ENCODE measurements around the gene NHSL2. TPM values are rescaled to one million over a fixed set of nuclear protein-coding genes. Genes with fewer than 3 reads are reported as not detected.

The NHSL2 gene
- total RNA-seq, 4 donors from 2014 or later: 10.4 to 35.8 (median 13.9) TPM

DNA sequence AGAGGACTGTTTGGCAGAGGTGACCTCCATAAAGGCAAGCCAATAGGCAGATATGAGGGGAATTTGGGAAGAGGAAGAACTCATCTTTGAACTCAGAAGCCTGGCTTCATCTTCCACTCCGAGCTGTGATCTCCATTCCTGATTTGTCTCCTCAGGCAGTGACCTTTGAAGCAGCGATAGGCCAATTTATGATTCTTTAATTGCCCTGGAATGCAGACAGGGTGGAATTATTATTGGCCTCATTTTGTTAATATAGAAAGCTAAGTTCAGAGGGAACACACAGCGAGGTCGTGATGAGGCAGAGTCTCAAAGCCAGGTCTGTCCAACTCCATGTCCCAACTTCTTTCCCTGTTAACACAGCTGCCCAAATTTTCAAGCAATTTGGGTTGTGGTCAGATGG lies 204.2 kb downstream of the NHSL2 start:
- H3K36me3 ChIP-seq: no peaks in the 10 kb centered on the region
- H3K4me3 ChIP-seq: no peak overlapping the region
- 37 to 70% methylated on average over 2 to 4 of the region's 4 CpGs for WGBS, 2 donors (ENCODE audit: low coverage in 1 of 2)
- H3K9me3 ChIP-seq: no peaks in the 10 kb centered on the region
- ATAC-seq: no peak
- no peaks in the 10 kb centered on the region for H3K27me3 ChIP-seq
- peak overlapping the region in 3 of 4 donors; percentile 47 to 63 (median 61) for H3K27ac ChIP-seq
- TF ChIP-seq, protein P1, sequence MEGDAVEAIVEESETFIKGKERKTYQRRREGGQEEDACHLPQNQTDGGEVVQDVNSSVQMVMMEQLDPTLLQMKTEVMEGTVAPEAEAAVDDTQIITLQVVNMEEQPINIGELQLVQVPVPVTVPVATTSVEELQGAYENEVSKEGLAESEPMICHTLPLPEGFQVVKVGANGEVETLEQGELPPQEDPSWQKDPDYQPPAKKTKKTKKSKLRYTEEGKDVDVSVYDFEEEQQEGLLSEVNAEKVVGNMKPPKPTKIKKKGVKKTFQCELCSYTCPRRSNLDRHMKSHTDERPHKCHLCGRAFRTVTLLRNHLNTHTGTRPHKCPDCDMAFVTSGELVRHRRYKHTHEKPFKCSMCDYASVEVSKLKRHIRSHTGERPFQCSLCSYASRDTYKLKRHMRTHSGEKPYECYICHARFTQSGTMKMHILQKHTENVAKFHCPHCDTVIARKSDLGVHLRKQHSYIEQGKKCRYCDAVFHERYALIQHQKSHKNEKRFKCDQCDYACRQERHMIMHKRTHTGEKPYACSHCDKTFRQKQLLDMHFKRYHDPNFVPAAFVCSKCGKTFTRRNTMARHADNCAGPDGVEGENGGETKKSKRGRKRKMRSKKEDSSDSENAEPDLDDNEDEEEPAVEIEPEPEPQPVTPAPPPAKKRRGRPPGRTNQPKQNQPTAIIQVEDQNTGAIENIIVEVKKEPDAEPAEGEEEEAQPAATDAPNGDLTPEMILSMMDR (IDR thresholded peaks at IDR 0.05): no peak
- no peak for TF ChIP-seq POLR2AphosphoS5 (IDR thresholded peaks at IDR 0.05)
- TF ChIP-seq POLR2A (IDR thresholded peaks at IDR 0.05): no peak
- H3K4me1 ChIP-seq: peaks cover 0 to 28% (median 0%) of the 10 kb centered on the region in 3 donors

DNA sequence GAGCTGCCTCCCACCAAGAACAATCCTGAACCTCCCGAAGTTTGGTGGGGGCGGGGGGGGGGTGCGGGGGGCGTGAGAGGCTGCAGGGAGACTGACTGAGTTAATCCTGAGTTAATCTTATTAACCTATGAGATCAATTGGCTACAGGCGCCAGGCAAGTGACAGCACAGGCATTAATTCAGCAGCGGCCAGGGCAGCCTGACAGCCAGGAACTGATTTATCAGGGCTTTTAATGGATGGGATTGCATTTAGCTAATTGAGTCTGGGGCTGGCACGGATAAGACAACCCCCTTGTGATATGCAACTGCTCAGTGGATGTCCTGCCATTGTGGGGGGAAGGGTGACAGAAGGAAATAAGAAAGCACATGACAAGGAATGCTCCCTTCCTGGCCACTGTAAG lies 204.7 kb downstream of the NHSL2 start:
- 72% methylated on average over 3 of the region's 7 CpGs; no CpG with 5 or more reads in 1 of the 2 donors for WGBS, 2 donors (ENCODE audit: low coverage in 1 of 2)
- ATAC-seq: no peak
- H3K36me3 ChIP-seq: no peaks in the 10 kb centered on the region
- no peaks in the 10 kb centered on the region for H3K27me3 ChIP-seq
- peaks cover 0 to 29% (median 0%) of the 10 kb centered on the region in 3 donors for H3K4me1 ChIP-seq
- H3K4me3 ChIP-seq: no peak overlapping the region
- TF ChIP-seq POLR2AphosphoS5 (IDR thresholded peaks at IDR 0.05): no peak
- TF ChIP-seq POLR2A (IDR thresholded peaks at IDR 0.05): no peak
- no peak for TF ChIP-seq EP300 (IDR thresholded peaks at IDR 0.05)
- TF ChIP-seq, protein P1 (IDR thresholded peaks at IDR 0.05): no peak
- H3K27ac ChIP-seq: peak overlapping the region in 2 of 4 donors; percentile 39 to 47
- H3K9me3 ChIP-seq: no peaks in the 10 kb centered on the region

DNA sequence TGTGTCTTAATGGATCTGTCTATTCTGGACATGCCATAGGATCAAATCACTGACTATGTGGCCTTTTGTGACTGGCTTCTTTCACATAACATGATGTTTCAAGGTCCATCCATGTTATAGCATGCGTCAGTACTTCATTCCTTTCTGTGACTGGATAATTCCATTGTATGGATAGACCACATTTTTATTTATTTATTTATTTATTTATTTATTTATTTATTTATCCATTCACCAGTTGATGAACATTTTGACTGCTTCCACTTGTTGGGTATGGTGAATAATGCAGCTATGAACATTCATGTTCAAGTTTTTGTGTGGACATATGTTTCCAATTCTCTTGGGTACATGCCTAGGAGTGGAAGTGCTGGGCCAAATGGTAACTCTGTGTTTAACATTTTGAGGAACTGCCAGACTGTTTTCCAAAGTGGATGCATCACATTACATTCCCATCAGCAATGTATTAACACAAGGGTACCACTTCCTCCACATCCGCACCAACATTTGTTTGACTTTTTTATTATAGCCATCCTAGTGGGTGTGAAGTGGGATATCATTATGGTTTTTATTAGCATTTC lies 207.1 kb downstream of the NHSL2 start:
- no peaks in the 10 kb centered on the region for H3K9me3 ChIP-seq
- no peaks in the 10 kb centered on the region for H3K36me3 ChIP-seq
- no peaks in the 10 kb centered on the region for H3K27me3 ChIP-seq
- no peak overlapping the region for H3K4me3 ChIP-seq
- WGBS, 2 donors (ENCODE audit: low coverage in 1 of 2): 87 to 100% methylated on average over 2 of the region's 2 CpGs
- ATAC-seq: no peak
- peaks cover 4 to 52% (median 6%) of the 10 kb centered on the region in 3 donors for H3K4me1 ChIP-seq
- no peak overlapping the region for H3K27ac ChIP-seq
- TF ChIP-seq POLR2AphosphoS5 (IDR thresholded peaks at IDR 0.05): no peak
- TF ChIP-seq, protein P1 (IDR thresholded peaks at IDR 0.05): no peak
- TF ChIP-seq EP300 (IDR thresholded peaks at IDR 0.05): no peak
- no peak for TF ChIP-seq POLR2A (IDR thresholded peaks at IDR 0.05)

DNA sequence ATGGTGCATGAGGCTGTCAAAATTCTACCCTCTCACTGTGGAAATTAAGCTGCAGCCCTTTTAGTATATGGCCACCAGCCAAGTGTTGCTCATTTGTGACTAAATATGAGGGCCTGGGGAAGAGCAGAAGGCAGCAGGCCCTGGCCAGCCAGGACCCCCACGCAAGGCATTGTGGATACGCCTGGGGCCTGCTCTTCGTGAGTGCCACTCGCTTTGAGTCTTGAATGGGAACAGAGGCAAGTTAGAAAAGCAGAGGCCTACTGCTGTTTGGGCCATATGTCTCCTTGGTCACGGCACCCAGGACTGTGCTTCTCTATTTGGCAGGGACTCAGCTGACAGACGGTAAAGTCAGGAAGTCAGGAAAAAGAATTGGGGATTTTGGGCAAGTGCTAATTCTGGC lies 210.2 kb downstream of the NHSL2 start:
- Histone ChIP-seq H3K27ac (peak overlapping the region; percentile 74 to 94 (median 80)), H3K36me3 (no peaks in the 10 kb centered on the region), H3K9me3 (no peaks in the 10 kb centered on the region), H3K4me1 (peaks cover 10 to 55% (median 19%) of the 10 kb centered on the region in 3 donors), H3K4me3 (no peak overlapping the region), H3K27me3 (no peaks in the 10 kb centered on the region)
- WGBS, 2 donors (ENCODE audit: low coverage in 1 of 2): 0% methylated on average over 1 of the region's 6 CpGs
- TF ChIP-seq, protein P1 (IDR thresholded peaks at IDR 0.05): no peak
- TF ChIP-seq POLR2AphosphoS5 (IDR thresholded peaks at IDR 0.05) (no peak), POLR2A (IDR thresholded peaks at IDR 0.05) (no peak), EP300 (IDR thresholded peaks at IDR 0.05) (no peak)
- ATAC-seq: no peak

DNA sequence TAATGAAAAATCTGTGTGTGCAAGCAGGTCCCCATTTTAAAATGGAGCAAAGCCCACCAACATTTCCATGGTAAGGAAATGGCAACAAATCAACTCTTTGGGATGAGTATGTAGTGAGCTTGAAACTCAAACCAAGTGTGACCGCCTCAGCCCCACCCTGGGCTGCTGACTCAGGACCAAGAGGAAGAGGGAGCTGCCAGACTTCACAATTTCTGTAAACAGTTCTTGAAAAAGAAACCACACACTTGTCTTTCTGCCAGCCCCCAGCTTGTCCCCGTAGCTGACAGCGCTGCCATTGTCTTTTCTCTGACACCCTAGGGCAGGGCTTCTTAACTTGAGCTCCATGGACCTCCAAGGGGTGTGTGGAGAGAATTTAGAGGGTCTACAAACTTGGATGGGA lies 210.7 kb downstream of the NHSL2 start:
- no peak for TF ChIP-seq POLR2AphosphoS5 (IDR thresholded peaks at IDR 0.05)
- no peak for TF ChIP-seq POLR2A (IDR thresholded peaks at IDR 0.05)
- TF ChIP-seq EP300 (IDR thresholded peaks at IDR 0.05): no peak
- TF ChIP-seq, protein P1 (IDR thresholded peaks at IDR 0.05): no peak
- Histone ChIP-seq H3K27ac (peak overlapping the region; percentile 74 to 94 (median 80)), H3K27me3 (no peaks in the 10 kb centered on the region), H3K9me3 (no peaks in the 10 kb centered on the region), H3K36me3 (no peaks in the 10 kb centered on the region), H3K4me3 (no peak overlapping the region), H3K4me1 (peaks cover 15 to 61% (median 24%) of the 10 kb centered on the region in 3 donors)
- ATAC-seq: peak; percentile 79
- WGBS, 2 donors (ENCODE audit: low coverage in 1 of 2): 0% methylated on average over 2 of the region's 3 CpGs; no CpG with 5 or more reads in 1 of the 2 donors

Data from gastroesophageal sphincter (tissue), 4 donors.